ENCODE results near the gene DAZAP1.

The DAZAP1 gene

DNA sequence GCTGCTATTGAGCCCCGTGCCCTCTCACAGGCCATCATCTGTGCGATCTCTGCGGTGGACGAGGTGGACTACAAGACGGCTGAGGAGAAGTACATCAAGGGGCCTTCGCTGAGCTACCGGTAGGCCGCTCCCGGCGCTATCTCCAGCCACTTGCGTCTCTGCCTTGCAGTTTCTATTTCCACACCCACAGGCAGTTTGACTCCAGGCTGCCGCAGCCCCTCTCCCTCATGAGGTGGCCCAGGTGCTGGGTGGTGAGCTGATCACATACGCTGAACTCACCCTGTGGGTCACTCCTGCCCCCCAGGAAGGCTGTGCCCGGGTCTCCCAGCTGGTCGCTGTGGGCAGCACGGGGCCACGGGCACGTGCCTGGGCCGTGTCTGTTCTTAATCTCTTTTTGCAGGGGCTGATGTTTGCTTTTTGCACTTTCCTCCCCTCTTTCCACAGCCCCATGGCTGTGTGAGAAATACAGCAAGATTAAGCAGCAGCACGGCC lies 34.3 kb upstream of the DAZAP1 start:
- TF ChIP-seq, protein P1, sequence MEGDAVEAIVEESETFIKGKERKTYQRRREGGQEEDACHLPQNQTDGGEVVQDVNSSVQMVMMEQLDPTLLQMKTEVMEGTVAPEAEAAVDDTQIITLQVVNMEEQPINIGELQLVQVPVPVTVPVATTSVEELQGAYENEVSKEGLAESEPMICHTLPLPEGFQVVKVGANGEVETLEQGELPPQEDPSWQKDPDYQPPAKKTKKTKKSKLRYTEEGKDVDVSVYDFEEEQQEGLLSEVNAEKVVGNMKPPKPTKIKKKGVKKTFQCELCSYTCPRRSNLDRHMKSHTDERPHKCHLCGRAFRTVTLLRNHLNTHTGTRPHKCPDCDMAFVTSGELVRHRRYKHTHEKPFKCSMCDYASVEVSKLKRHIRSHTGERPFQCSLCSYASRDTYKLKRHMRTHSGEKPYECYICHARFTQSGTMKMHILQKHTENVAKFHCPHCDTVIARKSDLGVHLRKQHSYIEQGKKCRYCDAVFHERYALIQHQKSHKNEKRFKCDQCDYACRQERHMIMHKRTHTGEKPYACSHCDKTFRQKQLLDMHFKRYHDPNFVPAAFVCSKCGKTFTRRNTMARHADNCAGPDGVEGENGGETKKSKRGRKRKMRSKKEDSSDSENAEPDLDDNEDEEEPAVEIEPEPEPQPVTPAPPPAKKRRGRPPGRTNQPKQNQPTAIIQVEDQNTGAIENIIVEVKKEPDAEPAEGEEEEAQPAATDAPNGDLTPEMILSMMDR (IDR thresholded peaks at IDR 0.05; ENCODE audit: extremely low read depth, missing control alignments): no peak
- DNase-seq (ENCODE audit: low spot score): no peak

DNA sequence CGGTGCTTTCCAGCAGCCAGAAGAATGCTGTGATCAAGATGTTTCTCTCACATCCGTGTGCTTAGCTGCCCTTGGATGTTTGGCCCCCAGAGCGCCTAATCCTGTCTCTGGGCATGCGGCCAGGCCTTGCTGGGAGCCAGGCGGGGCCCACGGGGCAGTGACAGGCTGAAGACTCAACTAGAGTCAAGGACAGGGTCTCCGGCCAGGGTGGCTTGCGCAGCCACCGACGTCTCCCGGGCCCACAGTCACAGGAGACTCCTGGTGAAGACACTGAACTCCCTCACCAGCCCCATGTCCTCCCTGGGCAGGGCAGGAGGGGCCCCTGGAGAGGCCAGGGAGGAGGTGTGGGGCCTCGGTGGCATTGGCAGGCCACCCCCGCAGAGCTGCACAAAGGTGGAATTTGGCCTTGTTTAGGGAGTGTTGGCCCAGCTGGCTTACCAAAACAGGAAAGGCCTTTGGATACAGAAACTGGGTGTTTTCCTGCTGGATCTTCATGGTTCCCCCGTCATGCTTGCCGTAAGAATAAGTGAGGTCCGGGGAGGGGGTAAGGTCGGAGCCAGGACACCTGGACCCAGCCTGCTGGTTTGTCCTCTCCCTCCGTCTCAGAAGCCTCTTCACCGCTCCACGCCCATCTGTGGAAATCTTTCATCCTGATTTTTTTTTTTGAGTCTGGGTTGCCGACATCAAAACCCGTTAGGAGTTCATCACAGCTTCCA lies 33.7 kb upstream of the DAZAP1 start:
- DNase-seq (ENCODE audit: low spot score): no peak
- TF ChIP-seq, protein P1 (IDR thresholded peaks at IDR 0.05; ENCODE audit: extremely low read depth, missing control alignments): no peak

DNA sequence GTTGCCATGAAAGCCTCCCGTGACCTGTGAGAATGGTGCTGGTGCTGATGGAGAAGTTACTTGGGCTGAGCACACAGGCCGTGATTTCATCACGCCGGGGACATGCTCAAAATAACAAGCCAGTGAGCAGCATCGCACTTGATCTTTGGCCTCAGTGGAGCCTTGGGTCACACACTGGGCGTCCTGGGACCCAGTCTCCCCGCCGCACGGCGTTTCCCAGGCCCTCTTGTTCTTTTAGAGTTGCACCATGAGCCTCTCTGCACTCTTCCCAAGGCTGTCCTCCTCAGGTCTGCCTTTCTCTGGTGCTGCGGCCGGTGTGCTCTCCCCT lies 33.2 kb upstream of the DAZAP1 start:
- DNase-seq (ENCODE audit: low spot score): no peak
- TF ChIP-seq, protein P1 (IDR thresholded peaks at IDR 0.05; ENCODE audit: extremely low read depth, missing control alignments): no peak

DNA sequence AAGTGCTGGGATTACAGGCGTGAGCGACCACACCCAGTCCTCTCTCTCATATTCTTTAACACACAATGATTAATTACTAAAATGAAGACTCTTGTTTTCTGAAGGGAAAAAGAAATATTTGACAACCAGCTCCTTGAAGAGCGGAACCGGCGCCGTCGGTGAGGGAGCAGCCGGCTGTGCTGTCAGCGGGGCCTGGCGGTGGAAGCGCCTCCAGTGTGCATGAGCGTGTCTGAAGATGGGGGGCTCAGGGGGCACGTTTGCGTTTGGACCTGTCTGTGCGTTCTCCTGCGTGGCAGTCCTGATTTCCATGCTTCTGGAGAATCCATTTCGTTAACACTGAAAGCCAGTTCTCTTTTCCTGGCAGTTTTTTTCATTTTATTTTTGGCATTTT lies 31.0 kb upstream of the DAZAP1 start:
- TF ChIP-seq, protein P1 (IDR thresholded peaks at IDR 0.05; ENCODE audit: extremely low read depth, missing control alignments): no peak
- no peak for DNase-seq (ENCODE audit: low spot score)

DNA sequence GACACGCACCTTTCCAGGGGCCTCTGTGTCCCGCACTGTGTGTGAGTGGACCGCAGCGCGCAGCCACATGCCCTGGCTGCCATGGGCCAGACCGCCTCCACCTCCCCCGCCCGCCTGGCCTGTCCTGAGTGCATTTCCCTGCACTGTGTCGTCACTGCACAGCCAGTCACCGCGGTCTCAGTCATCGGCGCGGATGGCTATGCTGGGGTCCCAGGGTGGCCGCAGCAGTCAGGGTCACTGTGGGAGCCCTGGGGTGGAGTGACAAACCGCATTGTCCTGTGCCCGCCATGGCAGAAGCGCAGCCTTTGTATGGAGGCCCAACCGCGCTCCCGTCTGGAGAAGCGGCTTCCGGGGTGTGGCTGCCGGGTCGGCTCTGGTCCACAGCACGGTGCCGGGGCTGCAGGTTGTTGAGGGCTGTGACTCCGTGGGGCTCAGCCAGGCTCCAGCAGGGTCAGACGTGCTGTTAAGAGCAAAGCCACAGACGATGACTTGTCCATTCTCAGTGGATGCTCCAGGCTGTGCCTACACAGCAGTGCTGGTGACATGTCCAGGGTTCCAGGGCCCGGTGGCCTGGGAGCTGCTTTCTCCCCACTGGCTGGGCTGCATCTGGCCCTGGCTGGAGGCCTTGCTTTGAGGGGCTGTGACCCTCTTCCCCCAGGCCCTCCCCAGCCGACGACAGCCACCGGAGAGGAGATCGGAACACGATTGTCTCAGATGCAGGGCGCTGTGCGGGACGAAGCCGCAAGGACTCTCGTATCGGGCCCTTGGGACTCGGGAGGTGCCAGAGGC lies 30.0 kb upstream of the DAZAP1 start:
- DNase-seq (ENCODE audit: low spot score): no peak
- TF ChIP-seq, protein P1 (IDR thresholded peaks at IDR 0.05; ENCODE audit: extremely low read depth, missing control alignments): no peak

DNA sequence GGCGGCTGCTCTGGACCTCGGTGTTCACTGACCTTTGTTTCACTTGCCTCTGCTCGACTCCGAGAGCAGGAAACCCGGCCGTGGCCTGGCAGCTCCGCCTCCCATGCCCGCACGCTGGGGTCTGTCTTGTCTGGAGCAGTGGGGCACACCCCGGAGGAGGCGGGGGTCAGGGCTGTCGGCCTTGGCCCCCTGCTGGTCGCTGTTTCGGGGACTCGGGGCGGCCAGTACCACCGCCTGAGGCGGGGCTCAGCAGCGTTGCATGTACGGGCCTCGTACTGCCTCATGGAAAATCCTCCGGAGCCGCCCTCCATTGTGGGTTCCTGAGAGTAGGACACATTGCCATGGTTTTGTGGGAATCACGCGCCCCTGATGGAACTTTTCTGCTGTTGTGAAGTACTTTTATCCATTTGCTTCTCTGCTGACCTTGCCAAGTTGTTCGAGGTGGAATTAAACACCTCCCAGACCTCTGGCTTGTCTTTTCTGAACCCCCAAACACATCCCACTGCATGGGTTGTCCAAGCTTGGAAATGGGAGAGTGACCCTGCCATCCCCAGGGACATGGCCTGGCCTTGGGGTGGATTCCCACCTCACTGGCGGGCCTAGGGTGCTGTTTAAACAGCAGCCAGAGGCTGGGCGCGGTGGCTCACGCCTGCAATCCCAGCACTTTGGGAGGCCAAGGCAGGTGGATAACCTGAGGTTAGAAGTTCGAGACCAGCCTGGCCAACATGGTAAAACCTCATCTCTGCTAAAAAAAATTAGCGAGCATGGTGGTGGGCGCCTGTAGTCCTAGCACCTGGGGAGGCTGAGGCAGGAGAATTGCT lies 29.2 kb upstream of the DAZAP1 start:
- TF ChIP-seq, protein P1 (IDR thresholded peaks at IDR 0.05; ENCODE audit: extremely low read depth, missing control alignments): no peak
- no peak for DNase-seq (ENCODE audit: low spot score)

Data from GM20000 (cell line).